Natural killer cell treated with Interleukin-12 subunit alpha and Interleukin-12 subunit beta and Interleukin-15 and Interleukin-18, amount 100 ng/mL, for 72 hours (primary cell): ENCODE measurements around the gene VTI1B. TPM values are rescaled to one million over a fixed set of nuclear protein-coding genes. Genes with fewer than 3 reads are reported as not detected.

Experiments
- ATAC-seq, 2 donors: fragments of 150-1000 bp; cut with Tn5 transposase in 1 of 2; sonication (Bioruptor Pico), chemical (Tn5 transposase) in 1 of 2; 2 replicates each; pipeline ENCODE4 v1.10.0; 2021
- DNase-seq: peaks from one replicate; pipeline ENCODE4 v3.0.0; 2022; ENCODE audit warnings: low spot score
- H3K27ac Mint-ChIP-seq, 2 donors: 1 replicate in 1 of 2; 2 replicates in 1 of 2; pipeline ENCODE4 v1.8.0; 2022; ENCODE audit warnings: mixed read lengths in 2 of 2, mild to moderate bottlenecking in 1 of 2, moderate library complexity in 1 of 2
- H3K27me3 Mint-ChIP-seq, 2 donors: 1 replicate in 1 of 2; 2 replicates in 1 of 2; pipeline ENCODE4 v1.8.0; 2022; ENCODE audit warnings: mixed read lengths in 2 of 2
- H3K36me3 Mint-ChIP-seq: one replicate; pipeline ENCODE4 v1.8.0; 2022; ENCODE audit warnings: mixed read lengths
- H3K4me1 Mint-ChIP-seq, 2 donors: 1 replicate in 1 of 2; 2 replicates in 1 of 2; pipeline ENCODE4 v1.8.0; 2022; ENCODE audit warnings: low read depth in 2 of 2, mixed read lengths in 2 of 2, mild to moderate bottlenecking in 1 of 2
- H3K4me3 Mint-ChIP-seq: one replicate; pipeline ENCODE4 v1.8.0; 2022; ENCODE audit warnings: mixed read lengths
- H3K9me3 Mint-ChIP-seq: 2 replicates; pipeline ENCODE4 v1.8.0; 2022; ENCODE audit warnings: mixed read lengths
- total RNA-seq, 2 donors: library from RNA; stranded (reverse); gene quantifications; one replicate each; pipeline ENCODE4 v1.2.3, GENCODE V29; 2022

VTI1B gene
- total RNA-seq, 2 donors from 2014 or later: 73.5 to 76.6 TPM

DNA sequence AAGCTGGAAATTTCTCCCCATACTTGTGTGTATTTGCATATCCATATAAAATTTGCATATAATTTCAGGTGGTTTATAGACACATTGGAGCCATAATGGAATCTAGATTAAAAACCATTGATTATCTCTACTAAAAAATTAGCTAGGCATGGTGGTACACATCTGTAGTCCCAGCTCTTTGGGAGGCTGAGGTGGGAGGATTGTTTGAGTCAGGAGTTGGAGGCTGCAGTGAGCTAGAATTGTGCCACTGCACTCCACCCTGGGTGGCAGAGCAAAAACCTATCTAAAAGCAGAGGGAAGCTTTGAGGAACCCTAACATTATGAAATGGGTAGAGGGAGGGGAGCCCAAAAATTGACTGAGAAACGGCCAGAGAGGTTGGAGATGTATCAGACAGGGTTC, 23.7 kb upstream of the VTI1B start:
- H3K4me1 Mint-ChIP-seq: peaks cover 11 to 15% of the 10 kb centered on the region in 2 donors
- no peak overlapping the region for H3K4me3 Mint-ChIP-seq
- H3K9me3 Mint-ChIP-seq: no peaks in the 10 kb centered on the region
- H3K27ac Mint-ChIP-seq: no peak overlapping the region
- ATAC-seq (no peak), DNase-seq (no peak)
- H3K36me3 Mint-ChIP-seq: no peaks in the 10 kb centered on the region
- H3K27me3 Mint-ChIP-seq: no peaks in the 10 kb centered on the region

DNA sequence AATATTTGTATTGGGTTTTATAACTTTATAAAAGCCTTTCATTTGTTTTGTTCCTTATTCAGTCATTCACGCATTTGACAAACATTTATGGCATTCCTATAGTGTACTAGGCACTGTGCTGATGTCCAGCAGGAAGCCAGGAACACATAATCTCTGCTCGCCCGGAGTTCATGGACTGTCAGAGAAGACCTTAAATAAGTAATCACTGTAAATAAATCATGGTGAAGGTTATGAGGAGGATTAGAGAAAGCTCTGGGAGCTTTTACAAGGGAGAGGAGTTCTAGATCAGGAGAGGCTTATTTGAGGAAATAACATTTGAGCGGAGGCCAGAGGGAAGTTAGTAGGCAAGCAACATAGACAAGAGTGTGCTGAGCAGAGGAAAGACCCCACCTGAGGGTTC, 22.6 kb upstream of the VTI1B start:
- Mint-ChIP-seq H3K4me3 (no peak overlapping the region), H3K27me3 (no peaks in the 10 kb centered on the region), H3K4me1 (peaks cover 15 to 16% of the 10 kb centered on the region in 2 donors), H3K9me3 (no peaks in the 10 kb centered on the region), H3K36me3 (peaks cover 4% of the 10 kb centered on the region), H3K27ac (peak overlapping the region in 1 of 2 donors; percentile 98)
- ATAC-seq (no peak), DNase-seq (no peak)

DNA sequence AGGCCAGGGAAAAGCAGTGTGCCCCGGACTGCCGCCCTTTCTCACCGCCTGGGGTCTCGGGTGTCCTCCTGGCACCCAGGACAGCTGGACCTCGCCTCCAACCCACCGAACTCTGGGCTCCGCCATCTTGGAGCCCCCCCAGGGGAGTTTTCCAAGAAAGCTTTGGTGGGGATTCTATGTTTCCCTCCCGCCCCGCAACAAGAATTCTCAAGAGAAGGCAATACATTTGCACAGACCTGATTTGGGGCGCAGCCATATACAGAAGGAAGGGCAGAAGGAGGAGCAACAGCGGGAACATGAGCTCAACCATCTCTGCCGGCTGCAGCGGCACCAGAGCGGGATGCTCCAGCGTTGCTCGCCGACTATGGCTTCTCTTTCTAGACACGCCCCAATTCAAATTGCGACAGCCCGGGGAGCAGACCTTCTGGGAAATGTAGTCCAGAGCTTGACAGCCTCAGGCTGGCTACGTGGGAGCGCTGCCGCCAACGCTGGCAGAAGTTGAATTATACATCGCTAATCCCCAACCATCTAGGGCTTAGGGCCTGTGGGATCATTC, 21.0 kb upstream of the VTI1B start, which contains the start of gene RDH11:
Gene RDH11 (minus strand): TSS at position 371 of the 556 bp plus-strand sequence. CDS start 61 bp downstream, at position 310.
- no peaks in the 10 kb centered on the region for H3K27me3 Mint-ChIP-seq
- peak within 1 kb of the TSS; percentile 93 to 98 for H3K27ac Mint-ChIP-seq
- H3K4me1 Mint-ChIP-seq: peaks cover 15 to 16% of the 10 kb centered on the region in 2 donors
- ATAC-seq (peak; percentile 93 to 94), DNase-seq (peak; percentile 89)
- no peaks in the 10 kb centered on the region for H3K9me3 Mint-ChIP-seq
- H3K4me3 Mint-ChIP-seq: peak within 1 kb of the TSS; percentile 97
- peaks cover 12% of the 10 kb centered on the region for H3K36me3 Mint-ChIP-seq

DNA sequence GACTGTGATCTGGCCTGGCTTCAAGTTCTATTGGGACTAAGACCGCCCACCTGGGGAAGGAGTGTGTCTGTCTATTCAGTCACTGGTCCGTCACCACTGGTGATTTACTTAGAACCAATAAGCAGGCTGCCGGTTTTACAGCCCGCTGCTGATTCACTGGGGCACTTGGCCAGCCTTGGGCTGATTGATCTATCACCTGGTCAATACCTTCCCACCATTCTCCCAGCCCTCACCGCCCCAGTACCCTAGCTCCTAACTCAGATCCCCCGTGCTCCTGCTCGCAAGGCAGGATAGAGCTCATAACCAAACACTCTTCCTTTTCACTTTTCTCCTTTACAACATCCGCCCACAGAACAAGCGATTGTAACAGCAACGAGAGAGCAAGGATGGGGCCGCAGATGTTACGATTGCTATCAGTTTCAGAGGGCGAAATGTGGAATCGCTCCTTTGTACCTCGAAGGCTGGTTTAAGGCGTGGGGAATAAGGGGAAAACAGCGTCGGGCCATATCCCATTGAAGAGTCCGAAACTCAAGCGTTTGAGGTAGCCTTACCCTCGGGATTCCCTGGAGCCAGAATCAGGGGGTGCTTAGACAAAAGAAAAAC, 20.5 kb upstream of the VTI1B start:
- H3K27ac Mint-ChIP-seq: peak overlapping the region; percentile 93 to 98
- peak overlapping the region; percentile 97 for H3K4me3 Mint-ChIP-seq
- ATAC-seq (peak; percentile 93), DNase-seq (peak; percentile 83)
- peaks cover 18% of the 10 kb centered on the region for H3K36me3 Mint-ChIP-seq
- no peaks in the 10 kb centered on the region for H3K9me3 Mint-ChIP-seq
- H3K27me3 Mint-ChIP-seq: no peaks in the 10 kb centered on the region
- H3K4me1 Mint-ChIP-seq: peaks cover 15 to 16% of the 10 kb centered on the region in 2 donors

DNA sequence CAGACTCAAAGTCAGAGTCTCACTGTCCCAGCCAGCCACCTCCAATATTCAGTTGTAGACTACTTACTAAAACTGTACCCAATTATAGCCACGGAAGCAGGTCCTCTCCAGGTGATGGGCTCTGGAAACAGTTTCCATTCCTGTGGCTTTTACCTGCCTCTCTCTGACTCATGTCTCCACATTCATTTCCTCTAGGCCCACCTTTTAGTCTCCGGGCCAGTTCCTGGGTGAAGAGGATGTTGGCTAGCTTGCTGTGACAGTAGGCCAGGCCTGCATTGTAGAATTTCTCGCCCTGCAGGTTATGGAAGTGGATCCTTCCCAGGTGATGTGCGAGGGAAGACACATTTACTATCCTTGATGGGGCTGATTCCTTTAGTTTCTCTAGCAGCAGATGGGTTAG, 15.6 kb upstream of the VTI1B start:
- H3K4me3 Mint-ChIP-seq: no peak overlapping the region
- DNase-seq: no peak
- H3K36me3 Mint-ChIP-seq: peaks cover 40% of the 10 kb centered on the region
- no peak overlapping the region for H3K27ac Mint-ChIP-seq
- H3K9me3 Mint-ChIP-seq: no peaks in the 10 kb centered on the region
- H3K27me3 Mint-ChIP-seq: no peaks in the 10 kb centered on the region
- ATAC-seq: no peak
- H3K4me1 Mint-ChIP-seq: peaks cover 8 to 12% of the 10 kb centered on the region in 2 donors

DNA sequence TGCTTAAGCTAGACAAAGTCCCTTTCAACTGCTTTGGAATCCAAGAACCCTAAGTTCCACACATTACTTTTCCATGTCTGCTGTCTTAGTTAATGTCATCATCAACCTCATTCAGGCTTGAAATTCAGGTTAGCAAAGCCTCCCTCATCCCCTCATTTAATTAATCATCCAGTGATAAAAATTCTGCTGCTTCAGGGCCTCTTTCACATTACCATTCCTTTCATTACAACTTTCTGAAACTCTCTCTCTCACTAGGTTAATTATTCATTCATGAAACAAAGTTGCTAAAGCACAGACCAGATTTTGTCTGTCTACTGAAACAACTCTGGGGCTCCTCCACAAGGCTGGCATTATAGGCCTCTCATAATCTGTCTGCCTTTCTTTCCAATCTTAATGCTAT, 9.4 kb upstream of the VTI1B start:
- Mint-ChIP-seq H3K27ac (no peak overlapping the region), H3K36me3 (peaks cover 35% of the 10 kb centered on the region), H3K27me3 (no peaks in the 10 kb centered on the region)

DNA sequence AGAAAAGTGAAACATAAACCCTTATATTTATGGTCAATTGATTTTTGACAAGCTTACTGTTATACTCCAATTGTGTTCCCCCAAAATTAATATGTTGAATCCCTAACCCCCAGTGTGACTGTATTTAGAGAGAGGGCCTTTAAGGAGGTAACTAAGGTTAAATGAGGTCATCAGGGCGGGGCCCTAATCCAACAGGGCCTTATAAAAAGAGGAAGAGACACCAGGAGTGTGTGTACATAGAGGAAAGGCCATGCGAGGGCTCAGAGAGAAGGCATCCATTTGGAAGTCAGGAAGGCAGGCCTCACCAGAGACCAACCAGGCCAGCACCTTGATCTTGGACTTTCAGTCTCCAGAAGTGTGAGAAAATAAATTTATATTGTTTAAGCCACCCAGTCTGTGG, 6.5 kb upstream of the VTI1B start:
- H3K4me3 Mint-ChIP-seq: no peak overlapping the region

More for the DNA sequence above, 9.4 kb upstream of the VTI1B start:
- ATAC-seq (no peak), DNase-seq (no peak)
- H3K4me3 Mint-ChIP-seq: no peak overlapping the region
- H3K9me3 Mint-ChIP-seq: no peaks in the 10 kb centered on the region
- H3K4me1 Mint-ChIP-seq: peaks cover 14 to 15% of the 10 kb centered on the region in 2 donors

DNA sequence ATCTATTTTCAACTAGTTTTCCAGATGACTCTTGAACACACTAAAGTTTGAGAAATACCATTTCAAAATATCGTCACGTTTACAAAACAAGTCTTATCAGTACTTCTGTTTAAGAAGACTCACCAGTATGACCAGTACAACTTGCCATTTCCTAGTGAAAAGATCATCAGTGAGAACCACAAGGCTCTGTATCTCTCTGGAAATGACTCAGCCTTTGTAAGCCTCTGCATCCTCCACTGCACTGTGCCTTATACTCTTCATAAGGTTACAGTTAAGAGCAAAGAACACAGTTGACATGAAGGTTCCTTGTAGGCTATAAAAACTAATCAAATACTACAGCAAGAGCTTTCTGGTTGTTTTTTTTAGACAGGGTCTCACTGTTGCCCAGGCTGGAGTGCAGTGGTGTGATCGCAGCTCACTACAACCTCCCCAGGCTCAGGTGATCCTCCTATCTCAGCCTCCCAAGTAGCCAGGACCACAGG, 5.7 kb upstream of the VTI1B start:
- peak overlapping the region; percentile 62 for H3K4me3 Mint-ChIP-seq
- no peaks in the 10 kb centered on the region for H3K9me3 Mint-ChIP-seq
- H3K36me3 Mint-ChIP-seq: peaks cover 28% of the 10 kb centered on the region
- H3K4me1 Mint-ChIP-seq: peaks cover 15 to 16% of the 10 kb centered on the region in 2 donors
- H3K27ac Mint-ChIP-seq: peak overlapping the region; percentile 71 to 82
- peak; percentile 97 to 100 for ATAC-seq
- H3K27me3 Mint-ChIP-seq: no peaks in the 10 kb centered on the region
- DNase-seq: no peak

More for the DNA sequence above, 6.5 kb upstream of the VTI1B start:
- Mint-ChIP-seq H3K36me3 (peaks cover 28% of the 10 kb centered on the region), H3K4me1 (peaks cover 15 to 16% of the 10 kb centered on the region in 2 donors), H3K27me3 (no peaks in the 10 kb centered on the region), H3K27ac (peak overlapping the region; percentile 71 to 82), H3K9me3 (no peaks in the 10 kb centered on the region)
- no peak for DNase-seq
- no peak for ATAC-seq

DNA sequence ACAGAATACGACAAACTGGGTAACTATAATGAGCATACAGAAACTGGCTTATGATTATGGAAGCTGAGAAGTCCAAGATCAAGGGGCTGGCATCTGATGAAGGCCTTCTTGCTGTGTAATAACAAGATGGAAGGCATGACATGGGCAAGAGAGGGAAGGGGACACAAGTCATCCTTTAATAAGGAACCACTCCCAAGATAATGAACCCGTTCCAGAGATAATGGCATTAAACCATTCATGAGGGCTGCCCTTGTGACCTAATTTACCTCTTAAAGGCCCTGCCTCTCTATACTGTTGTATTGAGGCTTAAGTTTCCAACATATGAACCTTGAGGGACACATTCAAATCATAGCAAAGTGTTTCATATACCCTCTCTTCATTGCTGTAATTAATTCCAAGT, 4.6 kb upstream of the VTI1B start:
- no peak for ATAC-seq
- no peak overlapping the region for H3K27ac Mint-ChIP-seq
- no peaks in the 10 kb centered on the region for H3K27me3 Mint-ChIP-seq
- no peak for DNase-seq
- no peak overlapping the region for H3K4me3 Mint-ChIP-seq
- no peaks in the 10 kb centered on the region for H3K9me3 Mint-ChIP-seq
- peaks cover 15 to 17% of the 10 kb centered on the region in 2 donors for H3K4me1 Mint-ChIP-seq
- peaks cover 25% of the 10 kb centered on the region for H3K36me3 Mint-ChIP-seq

DNA sequence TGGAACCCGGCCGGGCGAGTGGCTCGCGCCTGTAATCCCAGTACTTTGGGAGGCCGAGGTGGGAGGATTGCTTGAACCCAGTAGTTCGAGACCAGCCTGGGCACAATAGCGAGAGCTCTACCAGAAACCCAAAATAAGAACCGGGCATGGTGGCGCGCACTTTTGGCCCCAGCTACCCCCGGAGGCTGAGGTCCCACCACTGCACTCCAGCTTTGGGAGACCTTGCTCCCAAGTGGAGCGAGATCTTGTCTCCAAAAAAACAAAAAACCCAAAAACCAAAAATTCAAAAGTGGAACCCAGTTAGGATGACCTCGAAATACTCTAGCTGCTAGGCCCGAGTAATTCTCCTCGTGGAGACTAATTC, 769 bp upstream of the VTI1B start:
- no peaks in the 10 kb centered on the region for H3K9me3 Mint-ChIP-seq
- H3K4me3 Mint-ChIP-seq: peak overlapping the region; percentile 97
- peaks cover 8% of the 10 kb centered on the region for H3K36me3 Mint-ChIP-seq
- peak overlapping the region; percentile 73 to 79 for H3K27ac Mint-ChIP-seq
- H3K4me1 Mint-ChIP-seq: peaks cover 31 to 38% of the 10 kb centered on the region in 2 donors
- H3K27me3 Mint-ChIP-seq: no peaks in the 10 kb centered on the region
- DNase-seq (no peak), ATAC-seq (no peak)

DNA sequence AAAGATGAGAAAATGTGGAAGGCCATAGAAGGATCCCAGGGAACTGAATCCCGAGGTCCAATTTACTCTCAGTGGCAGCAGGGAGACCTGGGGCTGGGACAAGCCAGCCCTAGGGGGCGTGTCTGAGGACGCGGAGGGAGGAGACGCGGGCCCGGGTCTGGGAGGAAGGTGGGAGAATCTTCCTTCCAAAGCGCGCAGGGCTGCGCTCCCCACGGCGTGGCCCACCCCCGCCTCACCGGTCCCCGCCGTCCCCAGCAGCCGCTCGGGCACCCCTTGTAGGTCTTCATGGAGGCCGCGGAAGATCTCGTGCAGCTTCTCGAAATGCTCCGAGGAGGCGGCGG, 323 bp downstream of the VTI1B start:
- peak overlapping the region; percentile 97 for H3K4me3 Mint-ChIP-seq

DNA sequence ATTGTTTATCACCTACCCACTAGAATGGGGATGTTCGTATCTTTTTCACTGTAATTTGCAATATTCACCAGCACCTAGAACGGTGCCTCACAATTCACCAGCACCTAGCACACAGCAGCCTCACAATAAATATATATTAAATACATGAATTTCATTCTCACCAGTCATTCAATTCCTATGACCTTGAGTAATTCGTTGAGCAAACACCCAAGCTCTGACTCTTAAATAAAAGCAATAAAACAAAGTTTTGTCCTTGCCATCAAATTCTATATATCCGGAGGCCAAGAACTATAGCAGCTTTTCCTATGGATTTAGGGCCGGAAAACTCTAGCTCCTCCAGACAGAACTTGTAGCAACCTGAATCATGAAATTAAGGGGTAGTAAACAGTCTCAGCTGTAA, 981 bp downstream of the VTI1B start:
- ATAC-seq (no peak), DNase-seq (no peak)
- peak overlapping the region; percentile 73 to 79 for H3K27ac Mint-ChIP-seq
- H3K4me1 Mint-ChIP-seq: peaks cover 37 to 50% of the 10 kb centered on the region in 2 donors
- H3K9me3 Mint-ChIP-seq: no peaks in the 10 kb centered on the region
- no peaks in the 10 kb centered on the region for H3K27me3 Mint-ChIP-seq
- H3K36me3 Mint-ChIP-seq: peaks cover 8% of the 10 kb centered on the region
- H3K4me3 Mint-ChIP-seq: peak overlapping the region; percentile 97

More for the DNA sequence above, 323 bp downstream of the VTI1B start:
- Mint-ChIP-seq H3K4me1 (peaks cover 33 to 43% of the 10 kb centered on the region in 2 donors), H3K27me3 (no peaks in the 10 kb centered on the region), H3K9me3 (no peaks in the 10 kb centered on the region), H3K27ac (peak overlapping the region; percentile 73 to 79), H3K36me3 (peaks cover 8% of the 10 kb centered on the region)
- peak; percentile 68 for DNase-seq
- ATAC-seq: peak; percentile 72 to 77

DNA sequence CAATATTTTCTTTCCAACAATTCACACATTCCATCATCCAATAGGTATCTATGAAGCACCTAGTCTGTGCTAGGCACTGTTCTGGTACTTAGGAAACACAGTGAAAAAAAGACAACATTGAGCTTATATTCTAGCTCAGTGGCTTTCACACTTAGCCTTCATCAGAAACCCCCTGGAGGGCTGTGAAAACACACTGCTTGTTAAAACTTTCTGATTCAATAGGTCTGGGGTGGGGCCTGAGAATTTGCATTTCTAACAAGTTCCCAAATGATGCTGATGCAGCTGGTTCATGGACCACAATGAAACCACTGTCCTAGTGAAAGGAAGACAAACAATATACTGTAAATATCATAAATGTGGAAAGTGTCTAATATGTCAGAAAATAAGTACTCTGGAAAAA, 5.9 kb downstream of the VTI1B start:
- H3K9me3 Mint-ChIP-seq: no peaks in the 10 kb centered on the region
- H3K27me3 Mint-ChIP-seq: no peaks in the 10 kb centered on the region
- DNase-seq (peak; percentile 81), ATAC-seq (peak; percentile 93 to 95)
- H3K36me3 Mint-ChIP-seq: no peaks in the 10 kb centered on the region
- H3K4me3 Mint-ChIP-seq: peak overlapping the region; percentile 25
- peaks cover 56 to 72% of the 10 kb centered on the region in 2 donors for H3K4me1 Mint-ChIP-seq
- H3K27ac Mint-ChIP-seq: peak overlapping the region; percentile 53 to 68

DNA sequence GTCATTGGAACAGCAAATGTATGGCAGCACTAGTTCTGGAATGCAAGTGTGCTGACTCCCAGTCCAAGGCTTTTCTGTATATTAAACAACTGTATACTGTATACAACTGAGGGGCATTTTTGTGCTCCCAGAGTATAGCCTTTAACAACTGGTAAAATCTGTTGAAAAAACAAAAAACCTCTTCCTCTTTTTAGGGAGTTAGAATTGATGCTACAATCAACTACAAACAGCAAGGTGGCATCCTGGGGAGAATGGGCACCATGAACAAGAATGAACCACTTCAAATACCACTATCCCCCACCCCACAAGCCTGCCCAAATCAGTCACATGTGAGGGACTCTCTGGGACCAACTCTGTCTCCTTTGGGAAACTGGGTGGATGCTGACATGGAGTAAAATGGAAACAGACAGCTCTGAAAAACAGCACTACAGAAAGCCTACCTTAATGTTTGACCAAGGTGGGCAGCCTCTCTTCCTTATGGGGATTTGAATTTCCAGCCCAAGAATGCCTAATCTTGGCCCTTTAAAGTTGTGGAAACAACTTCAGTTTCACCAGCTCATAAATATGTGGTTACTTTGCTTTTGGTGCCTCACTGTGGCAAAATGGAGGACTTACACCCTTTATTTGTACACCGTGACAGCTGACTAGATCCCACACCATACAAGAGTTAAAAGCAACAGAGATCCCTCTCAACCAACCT, 7.5 kb downstream of the VTI1B start:
- Mint-ChIP-seq H3K27ac (peak overlapping the region; percentile 56 to 90), H3K9me3 (no peaks in the 10 kb centered on the region), H3K36me3 (no peaks in the 10 kb centered on the region), H3K27me3 (no peaks in the 10 kb centered on the region), H3K4me3 (peak overlapping the region; percentile 70), H3K4me1 (peaks cover 51 to 60% of the 10 kb centered on the region in 2 donors)
- peak; percentile 66 to 76 for ATAC-seq
- no peak for DNase-seq
